H1 (cell line): ENCODE measurements around the gene ARFRP1. TPM values are rescaled to one million over a fixed set of nuclear protein-coding genes. Genes with fewer than 3 reads are reported as not detected.

ENCODE experiments used
- ATF3 ChIP-seq: IDR thresholded peaks from 2 replicates; pipeline ENCODE4 v1.6.1; 2011; ENCODE audit warnings: low read depth, mild to moderate bottlenecking, low read length; ENCODE audit not compliant: insufficient read depth
- CHD7 ChIP-seq: fragments of 300-600 bp; sonication (generic); IDR thresholded peaks from 2 replicates; pipeline ENCODE4 v1.7.1; 2012; ENCODE audit warnings: low read length, moderate library complexity, mild to moderate bottlenecking, inconsistent platforms; ENCODE audit not compliant: insufficient replicate concordance
- E2F6 ChIP-seq: IDR thresholded peaks from 2 replicates; pipeline ENCODE4 v1.6.1; 2012; ENCODE audit warnings: inconsistent platforms
- KDM5A ChIP-seq: fragments of 200-600 bp; IDR thresholded peaks from 2 replicates; pipeline ENCODE4 v1.7.1; 2012; ENCODE audit warnings: mild to moderate bottlenecking, low read length, inconsistent platforms, mixed read lengths
- NANOG ChIP-seq: IDR thresholded peaks from 2 replicates; pipeline ENCODE4 v1.6.1; 2011; ENCODE audit warnings: low read length, low read depth, mild to moderate bottlenecking, inconsistent platforms; ENCODE audit not compliant: insufficient read depth, poor library complexity, severe bottlenecking
- POLR2AphosphoS5 ChIP-seq: IDR thresholded peaks from 2 replicates; pipeline ENCODE4 v1.6.1; 2011; ENCODE audit warnings: low read depth, low read length
- SP2 ChIP-seq: IDR thresholded peaks from 2 replicates; pipeline ENCODE4 v1.6.1; 2012; ENCODE audit warnings: mild to moderate bottlenecking, low read length, inconsistent platforms
- TAF7 ChIP-seq: optimal IDR thresholded peaks from 2 replicates; pipeline ENCODE3; 2011; ENCODE audit warnings: low read depth, mild to moderate bottlenecking, inconsistent platforms, low read length, moderate library complexity, borderline replicate concordance
- ZNF274 ChIP-seq: IDR thresholded peaks from 2 replicates; pipeline ENCODE4 v1.7.0; 2012; ENCODE audit warnings: low read length, borderline replicate concordance; ENCODE audit errors: extremely low read depth
- polyA plus RNA-seq, 7 experiments: library from polyadenylated mRNA; depleted of rRNA in 3 of 7; stranded (reverse) in 5 of 7; unstranded in 2 of 7; fragments of >200 nt in 5 of 7; fragments of 200-250 nt in 2 of 7; gene quantifications; 1 replicate in 5 of 7; 2 replicates in 1 of 7; 4 replicates in 1 of 7; pipeline versions ENCODE4 v1.2.1 to v1.2.3, GENCODE V29; 2011 to 2013; ENCODE audit warnings: missing spikeins in 2 of 7, mixed read lengths in 2 of 7
- total RNA-seq: library from RNA; stranded (reverse); fragmentation: NEBNext Ultra II Directional; extraction: Animal tissue kit (Norgen Biotek cat#: 25700); gene quantifications from 2 replicates; pipeline ENCODE4 v1.2.1, GENCODE V29; 2021

ARFRP1 gene
- total and polyA plus RNA-seq, 2 of the 8 experiments (the other 6 are each of a cell fraction or from before 2014, with no cell fraction given): 12.9 to 22.9 TPM

- no peak for TF ChIP-seq CHD7
- TF ChIP-seq E2F6: no peak
- no peak for TF ChIP-seq POLR2AphosphoS5
- TF ChIP-seq ATF3: no peak
- no peak for TF ChIP-seq TAF7
- no peak for TF ChIP-seq KDM5A
- no peak for TF ChIP-seq SP2
- no peak for TF ChIP-seq ZNF274
- TF ChIP-seq NANOG: no peak
These were observed 1.6 kb downstream of the ARFRP1 start (continued) for GRCh38 chr20:63706027-63706695.
